Neuronal stem cell (in vitro differentiated cells): Measurements from ENCODE around the gene ADGRE1.

ENCODE experiments used
- DNase-seq: peaks from one replicate; pipeline ENCODE4 v3.0.0-alpha.2; 2013; ENCODE audit warnings: low spot score
- H2AFZ ChIP-seq: one replicate; pipeline ENCODE4 v1.6.1; 2013; ENCODE audit warnings: mild to moderate bottlenecking, low read length, inconsistent platforms
- H2AK5ac ChIP-seq: 2 replicates; pipeline ENCODE4 v1.6.1; 2013; ENCODE audit warnings: low read depth, mild to moderate bottlenecking, inconsistent platforms, low read length, moderate library complexity, mixed read lengths
- H2BK120ac ChIP-seq: 2 replicates; pipeline ENCODE4 v1.6.1; 2013; ENCODE audit warnings: low read depth, mild to moderate bottlenecking, inconsistent platforms, low read length, moderate library complexity, mixed read lengths
- H2BK12ac ChIP-seq: one replicate; pipeline ENCODE4 v1.6.1; 2013; ENCODE audit warnings: low read length, inconsistent platforms
- H2BK15ac ChIP-seq: 2 replicates; pipeline ENCODE4 v1.6.1; 2013; ENCODE audit warnings: mild to moderate bottlenecking, low read length, inconsistent platforms, mixed read lengths
- H2BK5ac ChIP-seq: one replicate; pipeline ENCODE4 v1.6.1; 2013; ENCODE audit warnings: inconsistent platforms, mild to moderate bottlenecking, low read length, moderate library complexity
- H3K14ac ChIP-seq: one replicate; pipeline ENCODE4 v1.6.1; 2013; ENCODE audit warnings: low read length, inconsistent platforms
- H3K18ac ChIP-seq: 2 replicates; pipeline ENCODE4 v1.6.1; 2013; ENCODE audit warnings: low read length, inconsistent platforms
- H3K23ac ChIP-seq: 2 replicates; pipeline ENCODE4 v1.6.1; 2013; ENCODE audit warnings: low read depth, mild to moderate bottlenecking, mixed read lengths, low read length, inconsistent platforms; ENCODE audit not compliant: poor library complexity
- H3K27ac ChIP-seq: replicated peaks from 3 replicates; pipeline ENCODE4 v1.5.1; 2013; ENCODE audit warnings: low read length, inconsistent platforms
- H3K27me3 ChIP-seq, 3 experiments: 2 replicates each; pipeline ENCODE4 v1.6.1; 2013; ENCODE audit warnings: low read length in 3 of 3, mild to moderate bottlenecking in 2 of 3, inconsistent platforms in 1 of 3, low read depth in 1 of 3, mixed read lengths in 1 of 3, moderate library complexity in 1 of 3; ENCODE audit not compliant: control insufficient read depth in 3 of 3, insufficient read depth in 3 of 3
- H3K36me3 ChIP-seq, 2 donors: replicated peaks in 1 of 2; 2 replicates each; pipeline ENCODE4 v1.6.1; 2013; ENCODE audit warnings: low read length in 2 of 2; ENCODE audit not compliant: control insufficient read depth in 2 of 2, insufficient read depth in 2 of 2
- H3K4ac ChIP-seq: 2 replicates; pipeline ENCODE4 v1.6.1; 2013; ENCODE audit warnings: inconsistent platforms, mild to moderate bottlenecking, low read length, moderate library complexity
- H3K4me1 ChIP-seq, 2 donors: 1 replicate in 1 of 2; 2 replicates in 1 of 2; pipeline ENCODE4 v1.6.1; 2013; ENCODE audit warnings: low read length in 2 of 2, low read depth in 1 of 2; ENCODE audit not compliant: control insufficient read depth in 2 of 2, insufficient read depth in 1 of 2
- H3K4me2 ChIP-seq: one replicate; pipeline ENCODE4 v1.6.1; 2013; ENCODE audit warnings: mild to moderate bottlenecking, low read length, inconsistent platforms; ENCODE audit not compliant: insufficient read depth, poor library complexity, severe bottlenecking
- H3K4me3 ChIP-seq, 2 donors: 2 replicates each; pipeline ENCODE4 v1.5.1; 2013; ENCODE audit warnings: low read length in 2 of 2, mild to moderate bottlenecking in 2 of 2, inconsistent platforms in 1 of 2, moderate library complexity in 1 of 2
- H3K79me1 ChIP-seq: one replicate; pipeline ENCODE4 v1.6.1; 2013; ENCODE audit warnings: low read depth, mild to moderate bottlenecking, inconsistent platforms, low read length, moderate library complexity
- H3K9ac ChIP-seq: one replicate; pipeline ENCODE4 v1.6.1; 2013; ENCODE audit warnings: mild to moderate bottlenecking, low read depth, low read length, inconsistent platforms; ENCODE audit not compliant: poor library complexity
- H3K9me3 ChIP-seq, 2 donors: replicated peaks in 1 of 2; 2 replicates each; pipeline versions ENCODE3 to v1.6.1; 2013; ENCODE audit warnings: low read length in 2 of 2, mild to moderate bottlenecking in 2 of 2, inconsistent platforms in 1 of 2, low read depth in 1 of 2, mixed read lengths in 1 of 2, moderate library complexity in 1 of 2; ENCODE audit not compliant: control insufficient read depth in 2 of 2, insufficient read depth in 1 of 2
- H4K8ac ChIP-seq: one replicate; pipeline ENCODE4 v1.6.1; 2013; ENCODE audit warnings: low read depth, mild to moderate bottlenecking, inconsistent platforms, low read length, moderate library complexity
- H4K91ac ChIP-seq: one replicate; pipeline ENCODE4 v1.6.1; 2013; ENCODE audit warnings: low read length, low read depth, mild to moderate bottlenecking, inconsistent platforms; ENCODE audit not compliant: poor library complexity
- WGBS, 2 donors: extraction: QIAGEN DNeasy Blood & Tissue Kit; methylation state at CpG; one replicate each; pipeline ENCODE4 v1.1.7; 2013; ENCODE audit warnings: missing lambda C conversion rate in 2 of 2, mixed read lengths in 1 of 2; ENCODE audit not compliant: insufficient read length in 2 of 2, insufficient replicate concordance in 1 of 2; ENCODE audit errors: extremely low coverage in 2 of 2; 5-methylcytosine and 5-hydroxymethylcytosine counted together

ADGRE1 gene

DNA sequence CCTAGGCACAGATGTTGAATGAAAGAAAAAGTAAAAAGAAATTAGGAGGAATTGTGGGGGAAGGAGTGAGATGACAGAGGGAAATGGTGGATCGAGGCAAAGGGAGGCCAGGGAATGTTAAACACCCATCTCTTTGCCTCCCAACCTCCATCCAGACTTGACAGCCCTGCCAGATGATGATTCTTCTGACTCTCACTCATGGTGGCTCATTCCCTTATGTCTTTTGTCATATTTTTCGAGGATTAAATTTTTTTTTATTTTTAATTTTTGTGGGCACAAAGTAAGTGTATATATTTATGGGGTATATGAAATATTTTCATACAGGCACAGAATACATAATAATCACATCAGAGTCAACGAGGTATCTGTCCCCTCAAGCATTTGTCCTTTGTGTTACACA, 42.8 kb downstream of the ADGRE1 start:
- Histone ChIP-seq H3K79me1 (no peaks in the 10 kb centered on the region), H4K8ac (no peak overlapping the region), H2AK5ac (no peak overlapping the region), H3K18ac (no peak overlapping the region), H2BK5ac (no peak overlapping the region), H3K14ac (no peak overlapping the region), H3K4me3 (no peak overlapping the region), H3K4me2 (no peak overlapping the region), H3K9me3 (peaks cover 0 to 23% of the 10 kb centered on the region in 2 donors), H3K27me3 (no peaks in the 10 kb centered on the region), H2BK120ac (no peak overlapping the region), H3K36me3 (no peaks in the 10 kb centered on the region), H3K4ac (no peak overlapping the region), H3K4me1 (no peaks in the 10 kb centered on the region), H3K27ac (no peak overlapping the region), H3K9ac (no peak overlapping the region), H3K23ac (no peak overlapping the region), H4K91ac (no peak overlapping the region), H2BK12ac (no peak overlapping the region), H2AFZ (no peak overlapping the region), H2BK15ac (no peak overlapping the region)
- no peak for DNase-seq
- no CpG with 5 or more reads among the region's 3 CpGs for WGBS, 2 donors

DNA sequence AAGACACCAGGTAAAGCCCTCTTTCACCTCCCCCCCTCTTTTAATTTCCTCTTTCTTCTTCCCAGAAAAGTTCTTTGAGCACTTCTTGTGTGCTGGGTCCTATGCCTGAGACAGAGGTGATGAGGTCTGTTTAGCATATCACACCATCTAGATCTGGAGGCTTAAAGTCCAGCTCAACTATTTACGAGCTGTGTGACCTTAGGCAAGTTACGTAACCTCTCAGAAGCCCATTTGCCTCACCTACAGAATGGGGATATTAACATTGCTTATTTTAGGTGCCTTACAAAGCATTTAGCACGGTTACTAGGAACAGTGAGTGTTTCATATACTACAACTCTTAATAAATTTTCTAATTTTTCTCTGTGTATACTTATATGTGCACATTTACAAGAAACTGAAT, 47.7 kb downstream of the ADGRE1 start:
- Histone ChIP-seq H2BK120ac (no peak overlapping the region), H3K9me3 (peaks cover 0 to 20% of the 10 kb centered on the region in 2 donors), H3K23ac (no peak overlapping the region), H2AK5ac (no peak overlapping the region), H2BK15ac (no peak overlapping the region), H3K4ac (no peak overlapping the region), H3K4me3 (no peak overlapping the region), H3K4me2 (no peak overlapping the region), H2AFZ (no peak overlapping the region), H4K91ac (no peak overlapping the region), H2BK12ac (no peak overlapping the region), H4K8ac (no peak overlapping the region), H3K36me3 (no peaks in the 10 kb centered on the region), H3K79me1 (no peaks in the 10 kb centered on the region), H2BK5ac (no peak overlapping the region), H3K27me3 (no peaks in the 10 kb centered on the region), H3K9ac (no peak overlapping the region), H3K14ac (no peak overlapping the region), H3K18ac (no peak overlapping the region), H3K27ac (no peak overlapping the region), H3K4me1 (no peaks in the 10 kb centered on the region)
- no CpG with 5 or more reads among the region's 3 CpGs for WGBS, 2 donors
- DNase-seq = no peak

DNA sequence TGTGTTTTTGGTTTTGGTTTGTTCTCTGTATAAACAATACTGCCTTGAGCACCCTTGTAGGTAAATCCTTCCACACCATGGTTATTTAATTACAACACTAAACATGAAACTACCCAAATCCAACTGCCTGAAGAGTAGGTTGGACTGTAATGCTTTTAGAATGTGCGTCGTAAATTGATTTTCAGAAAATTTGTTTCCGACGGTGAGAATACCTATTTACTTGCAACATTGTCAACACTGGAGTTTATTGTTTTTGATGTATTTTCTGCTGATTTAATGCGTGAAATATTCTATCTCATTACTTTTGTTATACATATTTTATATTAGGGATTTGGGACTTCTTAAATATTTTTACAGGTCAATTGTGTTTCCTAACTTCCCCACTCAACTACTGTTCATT, 48.2 kb downstream of the ADGRE1 start:
- no peak overlapping the region for H3K27ac ChIP-seq
- no peaks in the 10 kb centered on the region for H3K27me3 ChIP-seq
- H2BK12ac ChIP-seq = no peak overlapping the region
- H2AK5ac ChIP-seq = no peak overlapping the region
- no CpG with 5 or more reads among the region's 5 CpGs for WGBS, 2 donors
- no peak overlapping the region for H3K4me2 ChIP-seq
- no peak for DNase-seq
- no peak overlapping the region for H3K14ac ChIP-seq
- H2BK120ac ChIP-seq = no peak overlapping the region
- no peak overlapping the region for H3K9ac ChIP-seq
- no peak overlapping the region for H4K91ac ChIP-seq
- no peaks in the 10 kb centered on the region for H3K36me3 ChIP-seq
- no peak overlapping the region for H3K23ac ChIP-seq
- H3K9me3 ChIP-seq = peaks cover 0 to 20% of the 10 kb centered on the region in 2 donors
- H4K8ac ChIP-seq = no peak overlapping the region
- no peak overlapping the region for H2BK15ac ChIP-seq
- no peak overlapping the region for H3K18ac ChIP-seq
- no peaks in the 10 kb centered on the region for H3K79me1 ChIP-seq
- H2AFZ ChIP-seq = no peak overlapping the region
- H3K4me1 ChIP-seq = no peaks in the 10 kb centered on the region
- H3K4ac ChIP-seq = no peak overlapping the region
- H3K4me3 ChIP-seq = no peak overlapping the region
- H2BK5ac ChIP-seq = no peak overlapping the region

DNA sequence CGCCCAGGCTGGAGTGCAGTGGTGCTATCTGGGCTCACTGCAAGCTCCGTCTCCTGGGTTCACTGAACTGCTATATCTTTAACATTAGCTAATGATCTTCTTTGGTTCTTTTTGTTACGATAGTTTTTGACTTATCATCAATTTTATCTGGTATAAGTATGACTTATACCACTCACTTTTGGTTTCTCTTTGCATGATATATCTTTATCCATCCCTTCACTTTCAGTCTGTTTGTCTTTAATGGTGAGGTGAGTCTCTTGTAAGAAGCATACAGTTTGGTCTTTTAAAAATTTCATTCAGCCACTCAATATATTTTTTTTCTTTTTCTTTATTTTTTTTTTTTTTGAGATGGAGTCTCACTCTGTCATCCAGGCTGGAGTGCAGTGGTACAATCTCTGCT, 58.4 kb downstream of the ADGRE1 start:
- no peak overlapping the region for H4K8ac ChIP-seq
- no peaks in the 10 kb centered on the region for H3K79me1 ChIP-seq
- H3K23ac ChIP-seq = no peak overlapping the region
- no peak overlapping the region for H3K27ac ChIP-seq
- no peak overlapping the region for H3K4ac ChIP-seq
- H3K36me3 ChIP-seq = no peaks in the 10 kb centered on the region
- no peak overlapping the region for H2AK5ac ChIP-seq
- H3K18ac ChIP-seq = no peak overlapping the region
- H3K14ac ChIP-seq = no peak overlapping the region
- H2BK12ac ChIP-seq = no peak overlapping the region
- DNase-seq = no peak
- H2BK120ac ChIP-seq = no peak overlapping the region
- no CpG with 5 or more reads among the region's 3 CpGs for WGBS, 2 donors
- H3K4me2 ChIP-seq = no peak overlapping the region
- no peak overlapping the region for H2BK5ac ChIP-seq
- peaks cover 0 to 18% of the 10 kb centered on the region in 2 donors for H3K9me3 ChIP-seq
- H2BK15ac ChIP-seq = no peak overlapping the region
- no peaks in the 10 kb centered on the region for H3K27me3 ChIP-seq
- no peak overlapping the region for H4K91ac ChIP-seq
- no peak overlapping the region for H3K4me3 ChIP-seq
- H3K4me1 ChIP-seq = no peaks in the 10 kb centered on the region
- H2AFZ ChIP-seq = no peak overlapping the region
- H3K9ac ChIP-seq = no peak overlapping the region
